ENCODE results near the gene DPF3.

GRCh38 chr14:72888636-72889201 lies 5.2 kb downstream of the DPF3 start:
- TF ChIP-seq, protein P1, sequence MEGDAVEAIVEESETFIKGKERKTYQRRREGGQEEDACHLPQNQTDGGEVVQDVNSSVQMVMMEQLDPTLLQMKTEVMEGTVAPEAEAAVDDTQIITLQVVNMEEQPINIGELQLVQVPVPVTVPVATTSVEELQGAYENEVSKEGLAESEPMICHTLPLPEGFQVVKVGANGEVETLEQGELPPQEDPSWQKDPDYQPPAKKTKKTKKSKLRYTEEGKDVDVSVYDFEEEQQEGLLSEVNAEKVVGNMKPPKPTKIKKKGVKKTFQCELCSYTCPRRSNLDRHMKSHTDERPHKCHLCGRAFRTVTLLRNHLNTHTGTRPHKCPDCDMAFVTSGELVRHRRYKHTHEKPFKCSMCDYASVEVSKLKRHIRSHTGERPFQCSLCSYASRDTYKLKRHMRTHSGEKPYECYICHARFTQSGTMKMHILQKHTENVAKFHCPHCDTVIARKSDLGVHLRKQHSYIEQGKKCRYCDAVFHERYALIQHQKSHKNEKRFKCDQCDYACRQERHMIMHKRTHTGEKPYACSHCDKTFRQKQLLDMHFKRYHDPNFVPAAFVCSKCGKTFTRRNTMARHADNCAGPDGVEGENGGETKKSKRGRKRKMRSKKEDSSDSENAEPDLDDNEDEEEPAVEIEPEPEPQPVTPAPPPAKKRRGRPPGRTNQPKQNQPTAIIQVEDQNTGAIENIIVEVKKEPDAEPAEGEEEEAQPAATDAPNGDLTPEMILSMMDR (conservative IDR thresholded peaks at IDR 0.05), result no peak
- no peak for TF ChIP-seq EZH2 (IDR thresholded peaks at IDR 0.05; ENCODE audit: low read depth)
